Measurements from ENCODE around the gene IGSF9B.

DNA sequence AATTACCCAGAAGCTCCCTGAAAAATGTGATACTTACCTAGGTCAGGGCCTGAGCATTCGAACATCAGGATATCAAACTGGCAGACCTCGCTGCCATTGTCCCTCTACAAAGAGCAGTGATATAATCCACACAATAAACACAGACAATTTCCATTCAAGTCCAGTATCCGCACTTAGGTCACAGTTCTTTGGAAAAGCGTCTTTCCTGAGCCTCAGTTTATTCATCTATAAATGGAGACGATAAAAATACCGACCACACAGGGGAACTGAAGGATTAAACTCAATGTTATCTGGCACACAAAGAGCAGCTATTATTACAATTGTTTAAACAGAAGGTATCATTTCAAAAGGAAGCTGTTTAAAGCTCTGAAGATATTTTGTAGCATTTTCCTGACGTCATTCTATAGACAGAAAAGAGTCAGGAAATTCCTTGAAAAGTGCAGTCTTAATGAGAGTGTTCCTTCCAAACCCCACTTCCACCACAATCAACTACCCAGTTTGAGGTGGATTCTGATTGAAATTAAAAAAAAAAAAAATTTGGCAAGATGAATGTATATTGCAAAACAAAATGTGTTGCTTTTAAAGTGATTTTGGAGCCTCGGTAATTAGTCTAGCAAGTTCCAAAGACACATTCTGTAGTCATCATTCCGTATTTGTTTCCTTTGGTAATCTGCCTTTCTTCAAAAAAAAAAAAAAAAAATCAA lies 47.2 kb upstream of the IGSF9B start:
- TF ChIP-seq, protein P1, sequence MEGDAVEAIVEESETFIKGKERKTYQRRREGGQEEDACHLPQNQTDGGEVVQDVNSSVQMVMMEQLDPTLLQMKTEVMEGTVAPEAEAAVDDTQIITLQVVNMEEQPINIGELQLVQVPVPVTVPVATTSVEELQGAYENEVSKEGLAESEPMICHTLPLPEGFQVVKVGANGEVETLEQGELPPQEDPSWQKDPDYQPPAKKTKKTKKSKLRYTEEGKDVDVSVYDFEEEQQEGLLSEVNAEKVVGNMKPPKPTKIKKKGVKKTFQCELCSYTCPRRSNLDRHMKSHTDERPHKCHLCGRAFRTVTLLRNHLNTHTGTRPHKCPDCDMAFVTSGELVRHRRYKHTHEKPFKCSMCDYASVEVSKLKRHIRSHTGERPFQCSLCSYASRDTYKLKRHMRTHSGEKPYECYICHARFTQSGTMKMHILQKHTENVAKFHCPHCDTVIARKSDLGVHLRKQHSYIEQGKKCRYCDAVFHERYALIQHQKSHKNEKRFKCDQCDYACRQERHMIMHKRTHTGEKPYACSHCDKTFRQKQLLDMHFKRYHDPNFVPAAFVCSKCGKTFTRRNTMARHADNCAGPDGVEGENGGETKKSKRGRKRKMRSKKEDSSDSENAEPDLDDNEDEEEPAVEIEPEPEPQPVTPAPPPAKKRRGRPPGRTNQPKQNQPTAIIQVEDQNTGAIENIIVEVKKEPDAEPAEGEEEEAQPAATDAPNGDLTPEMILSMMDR (conservative IDR thresholded peaks at IDR 0.05; ENCODE audit: low read depth, low read length) = no peak
- TF ChIP-seq EZH2 (IDR thresholded peaks at IDR 0.05; ENCODE audit: borderline replicate concordance, low read depth, low read length, poor library complexity, severe bottlenecking) = no peak
